Astrocyte (in vitro differentiated cells and primary cell): Measurements from ENCODE around the gene ADORA2A. TPM values are rescaled to one million over a fixed set of nuclear protein-coding genes. Genes with fewer than 3 reads are reported as not detected.

ENCODE experiments used
- DNase-seq: peaks from one replicate; pipeline ENCODE4 v3.0.0-alpha.2; 2010; ENCODE audit warnings: low read depth
- FAIRE-seq: peaks from 2 replicates; lab custom pipeline; 2011; peaks lifted over from hg19 to GRCh38; lab: Jason Lieb, UNC
- H2AFZ ChIP-seq: 2 replicates; pipeline ENCODE4 v1.6.0; 2012; ENCODE audit warnings: low read depth, low read length, inconsistent platforms
- H3K27ac ChIP-seq: 2 replicates; pipeline ENCODE4 v1.5.1; 2011; ENCODE audit warnings: low read depth, low read length, inconsistent platforms
- H3K27me3 ChIP-seq: 2 replicates; pipeline ENCODE4 v1.6.0; 2011; ENCODE audit warnings: low read length, inconsistent platforms; ENCODE audit not compliant: insufficient read depth
- H3K36me3 ChIP-seq: 2 replicates; pipeline ENCODE4 v1.5.1; 2011; ENCODE audit warnings: low read length, inconsistent platforms; ENCODE audit not compliant: insufficient read depth
- H3K4me1 ChIP-seq: 2 replicates; pipeline ENCODE4 v1.5.1; 2011; ENCODE audit warnings: low read length, inconsistent platforms; ENCODE audit not compliant: insufficient read depth
- H3K4me2 ChIP-seq: 2 replicates; pipeline ENCODE4 v1.6.0; 2012; ENCODE audit warnings: low read length, inconsistent platforms
- H3K4me3 ChIP-seq: 2 replicates; pipeline ENCODE4 v1.5.1; 2011; ENCODE audit warnings: low read depth, mild to moderate bottlenecking, low read length, inconsistent platforms; ENCODE audit not compliant: insufficient read depth
- H3K79me2 ChIP-seq: 2 replicates; pipeline ENCODE4 v1.6.0; 2012; ENCODE audit warnings: mild to moderate bottlenecking, low read length, inconsistent platforms; ENCODE audit not compliant: insufficient read depth
- H3K9ac ChIP-seq: 2 replicates; pipeline ENCODE4 v1.6.0; 2012; ENCODE audit warnings: mild to moderate bottlenecking, low read length, inconsistent platforms
- H3K9me3 ChIP-seq: 2 replicates; pipeline ENCODE4 v1.5.1; 2012; ENCODE audit warnings: low read depth, mild to moderate bottlenecking, low read length, inconsistent platforms; ENCODE audit not compliant: insufficient read depth
- H4K20me1 ChIP-seq: 2 replicates; pipeline ENCODE4 v1.6.0; 2012; ENCODE audit warnings: low read length, inconsistent platforms; ENCODE audit not compliant: insufficient read depth
- H3K27ac Mint-ChIP-seq: one replicate; pipeline ENCODE4 v1.8.0; 2021; ENCODE audit warnings: mild to moderate bottlenecking, mixed read lengths; ENCODE audit not compliant: unreplicated experiment
- H3K27me3 Mint-ChIP-seq: one replicate; pipeline ENCODE4 v1.8.0; 2021; ENCODE audit warnings: low read depth, mixed read lengths; ENCODE audit not compliant: unreplicated experiment
- H3K36me3 Mint-ChIP-seq: one replicate; pipeline ENCODE4 v1.8.0; 2021; ENCODE audit warnings: low read depth, mixed read lengths; ENCODE audit not compliant: unreplicated experiment
- H3K4me1 Mint-ChIP-seq: one replicate; pipeline ENCODE4 v1.8.0; 2021; ENCODE audit warnings: low read depth, mixed read lengths; ENCODE audit not compliant: unreplicated experiment
- H3K4me3 Mint-ChIP-seq: one replicate; pipeline ENCODE4 v1.8.0; 2021; ENCODE audit warnings: mild to moderate bottlenecking, moderate library complexity, mixed read lengths; ENCODE audit not compliant: unreplicated experiment
- H3K9me3 Mint-ChIP-seq: one replicate; pipeline ENCODE4 v1.8.0; 2021; ENCODE audit warnings: mild to moderate bottlenecking, mixed read lengths; ENCODE audit not compliant: unreplicated experiment
- CTCF ChIP-seq: IDR thresholded peaks from 2 replicates; pipeline ENCODE4 v1.5.1; 2011; ENCODE audit warnings: low read depth, mild to moderate bottlenecking, inconsistent platforms, low read length, moderate library complexity; ENCODE audit not compliant: insufficient read depth
- EZH2 ChIP-seq: IDR thresholded peaks from 2 replicates; pipeline ENCODE4 v1.6.1; 2012; ENCODE audit warnings: mild to moderate bottlenecking, low read length, inconsistent platforms; ENCODE audit not compliant: insufficient read depth
- total RNA-seq: library from RNA; stranded (reverse); gene quantifications from 2 replicates; pipeline ENCODE4 v1.2.1, GENCODE V29; 2021

The ADORA2A gene
- total RNA-seq, 1 donor from 2014 or later, result 3.9 TPM

GRCh38 chr22:24429411-24430365 is 2.3 kb downstream of the ADORA2A start:
- Mint-ChIP-seq H3K4me1 (peaks cover 15% of the 10 kb centered on the region), H3K27me3 (peaks cover 28% of the 10 kb centered on the region), H3K9me3 (no peaks in the 10 kb centered on the region), H3K36me3 (peaks cover 2% of the 10 kb centered on the region), H3K4me3 (no peak overlapping the region), H3K27ac (no peak overlapping the region)
- no peak overlapping the region for H3K4me3 ChIP-seq
- no peak overlapping the region for H3K9ac ChIP-seq
- H3K4me1 ChIP-seq, result peaks cover 28% of the 10 kb centered on the region
- H3K4me2 ChIP-seq, result no peak overlapping the region
- H3K36me3 ChIP-seq, result no peaks in the 10 kb centered on the region
- H3K79me2 ChIP-seq, result no peaks in the 10 kb centered on the region
- TF ChIP-seq EZH2 (no peak), CTCF (no peak)
- peak; percentile 27 for DNase-seq
- no peak overlapping the region for H3K27ac ChIP-seq
- no peak overlapping the region for H2AFZ ChIP-seq
- no peaks in the 10 kb centered on the region for H3K9me3 ChIP-seq
- FAIRE-seq, result no peak
- H4K20me1 ChIP-seq, result no peaks in the 10 kb centered on the region
- peaks cover 9% of the 10 kb centered on the region for H3K27me3 ChIP-seq

GRCh38 chr22:24430431-24431308 is 3.3 kb downstream of the ADORA2A start:
- no peak for TF ChIP-seq CTCF
- no peak for TF ChIP-seq EZH2
- peaks cover 32% of the 10 kb centered on the region for H3K4me1 ChIP-seq
- no peaks in the 10 kb centered on the region for H4K20me1 ChIP-seq
- H3K4me3 Mint-ChIP-seq, result no peak overlapping the region
- H3K4me1 Mint-ChIP-seq, result peaks cover 15% of the 10 kb centered on the region
- no peak overlapping the region for H3K27ac ChIP-seq
- H3K4me2 ChIP-seq, result no peak overlapping the region
- FAIRE-seq, result no peak
- H3K27ac Mint-ChIP-seq, result no peak overlapping the region
- no peaks in the 10 kb centered on the region for H3K9me3 ChIP-seq
- no peaks in the 10 kb centered on the region for H3K36me3 ChIP-seq
- H3K36me3 Mint-ChIP-seq, result peaks cover 2% of the 10 kb centered on the region
- no peak overlapping the region for H3K9ac ChIP-seq
- no peak overlapping the region for H2AFZ ChIP-seq
- no peak overlapping the region for H3K4me3 ChIP-seq
- DNase-seq, result no peak
- no peaks in the 10 kb centered on the region for H3K9me3 Mint-ChIP-seq
- H3K27me3 Mint-ChIP-seq, result peaks cover 24% of the 10 kb centered on the region
- no peaks in the 10 kb centered on the region for H3K79me2 ChIP-seq
- H3K27me3 ChIP-seq, result peaks cover 5% of the 10 kb centered on the region
